ENCODE results near the gene NUP153.

The NUP153 gene

GRCh38 chr6:17679726-17680125, 27.0 kb downstream of the NUP153 start:
- Histone ChIP-seq H3K27me3 (ENCODE audit: insufficient read depth, poor library complexity, severe bottlenecking) (no peaks in the 10 kb centered on the region), H3K27ac (replicated peaks) (no peak overlapping the region), H3K4me3 (replicated peaks; ENCODE audit: insufficient read depth, low read length) (no peak overlapping the region)
- TF ChIP-seq SPI1 (IDR thresholded peaks at IDR 0.05; ENCODE audit: borderline replicate concordance, low read depth) (no peak), REST (IDR thresholded peaks at IDR 0.05; ENCODE audit: insufficient replicate concordance, low read depth) (no peak), POLR2AphosphoS5 (IDR thresholded peaks at IDR 0.05; ENCODE audit: low read depth) (no peak), CTCF (IDR thresholded peaks at IDR 0.05; ENCODE audit: insufficient read depth, low read length) (no peak), GABPA (IDR thresholded peaks at IDR 0.05; ENCODE audit: low read depth) (no peak)
- DNase-seq (ENCODE audit: low read depth in 1 of 2, low spot score in 1 of 2) = no peak

- no peaks in the 10 kb centered on the region for H3K27me3 ChIP-seq (ENCODE audit: insufficient read depth, poor library complexity, severe bottlenecking)
- DNase-seq (ENCODE audit: low read depth in 1 of 2, low spot score in 1 of 2) = no peak
- no peak overlapping the region for H3K4me3 ChIP-seq (replicated peaks; ENCODE audit: insufficient read depth, low read length)
- no peak overlapping the region for H3K27ac ChIP-seq (replicated peaks)
- TF ChIP-seq REST (IDR thresholded peaks at IDR 0.05; ENCODE audit: insufficient replicate concordance, low read depth) = no peak
- no peak for TF ChIP-seq POLR2AphosphoS5 (IDR thresholded peaks at IDR 0.05; ENCODE audit: low read depth)
- TF ChIP-seq SPI1 (IDR thresholded peaks at IDR 0.05; ENCODE audit: borderline replicate concordance, low read depth) = no peak
- no peak for TF ChIP-seq CTCF (IDR thresholded peaks at IDR 0.05; ENCODE audit: insufficient read depth, low read length)
- no peak for TF ChIP-seq GABPA (IDR thresholded peaks at IDR 0.05; ENCODE audit: low read depth)
Measured at GRCh38 chr6:17677602-17678001, 29.1 kb downstream of the NUP153 start.

GRCh38 chr6:17673543-17674254, 33.0 kb downstream of the NUP153 start:
- H3K4me3 ChIP-seq (replicated peaks; ENCODE audit: insufficient read depth, low read length) = no peak overlapping the region
- no peaks in the 10 kb centered on the region for H3K27me3 ChIP-seq (ENCODE audit: insufficient read depth, poor library complexity, severe bottlenecking)
- no peak for DNase-seq (ENCODE audit: low read depth in 1 of 2, low spot score in 1 of 2)
- no peak overlapping the region for H3K27ac ChIP-seq (replicated peaks)
- TF ChIP-seq SPI1 (IDR thresholded peaks at IDR 0.05; ENCODE audit: borderline replicate concordance, low read depth) (no peak), GABPA (IDR thresholded peaks at IDR 0.05; ENCODE audit: low read depth) (no peak), CTCF (IDR thresholded peaks at IDR 0.05; ENCODE audit: insufficient read depth, low read length) (no peak), REST (IDR thresholded peaks at IDR 0.05; ENCODE audit: insufficient replicate concordance, low read depth) (no peak), POLR2AphosphoS5 (IDR thresholded peaks at IDR 0.05; ENCODE audit: low read depth) (no peak)
